Calu3 (cell line): ENCODE measurements around the gene PIK3R6. TPM values are rescaled to one million over a fixed set of nuclear protein-coding genes. Genes with fewer than 3 reads are reported as not detected.

Experiments
- Bru-seq: library from RNA; stranded (reverse); fragments of 400-500 nt; gene quantifications from one replicate; lab custom pipeline; 2021; lab: Mats Ljungman, UMichigan
- BruChase-seq, 2 experiments: library from RNA; stranded (reverse); fragments of 400-500 nt; gene quantifications; one replicate each; lab custom pipeline; 2021; lab: Mats Ljungman, UMichigan
- BruUV-seq: library from RNA; stranded (reverse); fragments of 400-500 nt; replicated peaks from 2 replicates; lab custom pipeline; 2021; lab: Mats Ljungman, UMichigan
- CTCF ChIA-PET: fragments of 300-600 bp; sonication (Branson Sonifier 250); formaldehyde crosslinking; loops from one replicate; lab custom pipeline; 2022; ENCODE audit warnings: antibody characterized with exemption; lab: Charles Lee
- DNase-seq: peaks from one replicate; pipeline ENCODE4 v3.0.0; 2022
- H3K27ac Mint-ChIP-seq: one replicate; pipeline ENCODE4 v1.8.0; 2022; ENCODE audit warnings: mixed read lengths; ENCODE audit not compliant: unreplicated experiment
- H3K27me3 Mint-ChIP-seq: one replicate; pipeline ENCODE4 v1.8.0; 2022; ENCODE audit warnings: mixed read lengths; ENCODE audit not compliant: unreplicated experiment
- H3K36me3 Mint-ChIP-seq: one replicate; pipeline ENCODE4 v1.8.0; 2022; ENCODE audit warnings: mild to moderate bottlenecking, moderate library complexity, mixed read lengths; ENCODE audit not compliant: insufficient read depth, unreplicated experiment
- H3K4me1 Mint-ChIP-seq: one replicate; pipeline ENCODE4 v1.8.0; 2022; ENCODE audit warnings: mild to moderate bottlenecking, low read depth, mixed read lengths; ENCODE audit not compliant: unreplicated experiment
- H3K4me3 Mint-ChIP-seq: one replicate; pipeline ENCODE4 v1.8.0; 2022; ENCODE audit warnings: mild to moderate bottlenecking, low read depth, moderate library complexity, mixed read lengths; ENCODE audit not compliant: unreplicated experiment
- H3K9me3 Mint-ChIP-seq: one replicate; pipeline ENCODE4 v1.8.0; 2022; ENCODE audit warnings: low read depth, mixed read lengths; ENCODE audit not compliant: unreplicated experiment
- intact Hi-C: fragments of 100-400 bp; cut with micrococcal nuclease; formaldehyde crosslinking; loops from one replicate; pipeline ENCODE4 v1.10.0; 2022; ENCODE audit not compliant: unreplicated experiment
- long read RNA-seq: library from polyadenylated mRNA; stranded (forward); transcript quantifications from one replicate; pipeline ENCODE4 v2.0.0, GENCODE V29; 2022
- total RNA-seq: library from RNA; stranded (reverse); gene quantifications from 2 replicates; pipeline ENCODE4 v1.2.3, GENCODE V29; 2022
- TF ChIP-seq, protein P1 (sequence below): fragments of 200-600 bp; IDR thresholded peaks from one replicate; pipeline ENCODE4 v1.8.0; 2022; ENCODE audit warnings: antibody characterized with exemption; ENCODE audit not compliant: unreplicated experiment

Gene PIK3R6, protein sequence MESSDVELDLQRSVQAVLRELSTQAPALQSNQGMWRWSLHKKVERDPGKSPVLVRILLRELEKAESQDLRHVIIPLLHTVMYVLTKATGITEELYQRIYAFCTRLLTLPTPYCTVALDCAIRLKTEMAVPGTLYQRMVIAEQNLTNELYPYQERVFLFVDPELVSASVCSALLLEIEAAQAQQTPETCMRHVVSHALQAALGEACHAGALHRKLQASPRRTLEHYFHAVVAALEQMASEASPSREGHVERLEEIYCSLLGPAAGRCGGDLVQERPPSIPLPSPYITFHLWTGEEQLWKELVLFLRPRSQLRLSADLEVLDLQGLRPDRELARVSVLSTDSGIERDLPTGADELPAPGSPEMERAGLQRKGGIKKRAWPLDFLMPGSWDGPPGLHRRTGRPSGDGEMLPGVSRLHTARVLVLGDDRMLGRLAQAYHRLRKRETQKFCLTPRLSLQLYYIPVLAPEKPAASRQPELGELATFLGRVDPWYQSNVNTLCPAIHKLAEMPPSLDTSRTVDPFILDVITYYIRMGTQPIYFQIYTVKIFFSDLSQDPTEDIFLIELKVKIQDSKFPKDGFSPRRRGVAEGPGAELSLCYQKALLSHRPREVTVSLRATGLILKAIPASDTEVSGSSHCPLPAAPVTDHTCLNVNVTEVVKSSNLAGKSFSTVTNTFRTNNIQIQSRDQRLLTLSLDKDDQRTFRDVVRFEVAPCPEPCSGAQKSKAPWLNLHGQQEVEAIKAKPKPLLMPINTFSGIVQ
- not detected in 2 replicates for total RNA-seq
- not detected for Bru-seq, nascent RNA
- not detected for BruChase-seq, experiment 1, labeled RNA remaining after a 6-hour chase
- not detected for BruChase-seq, experiment 2, labeled RNA remaining after a 2-hour chase
- long read RNA-seq: 0 reads

DNA sequence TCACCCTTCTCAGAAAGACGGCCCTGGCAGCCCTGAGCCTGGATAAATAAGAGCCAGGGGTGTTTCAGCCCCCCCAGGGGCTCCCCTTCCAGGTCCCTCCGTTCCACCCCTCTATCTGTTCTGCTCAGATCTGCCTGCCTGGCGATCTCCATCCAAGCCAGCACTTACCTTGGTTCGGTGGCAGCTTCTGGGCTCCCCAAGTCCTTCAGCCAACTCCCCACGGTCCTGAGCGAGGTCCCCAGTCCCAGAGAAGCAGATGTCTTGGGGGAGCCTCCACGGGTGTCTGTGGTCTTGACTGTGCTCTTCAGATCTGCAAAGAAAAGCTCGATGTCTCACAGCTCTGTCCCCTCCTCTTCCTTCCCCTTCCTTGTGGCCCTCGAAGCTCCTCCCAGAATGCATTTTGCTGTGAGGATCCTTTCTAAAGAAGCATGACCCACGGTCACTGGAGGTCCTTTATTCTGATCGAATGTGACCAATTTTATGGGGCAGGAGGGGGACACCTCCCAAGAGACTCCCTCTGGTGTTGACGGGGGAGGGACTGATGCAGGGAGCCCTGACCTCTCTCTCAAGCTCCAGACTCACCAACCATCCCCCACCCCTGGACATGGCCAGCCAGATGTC lies at the start of gene PIK3R6:
Gene PIK3R6 (minus strand): TSS at position 314 of the 621 bp plus-strand sequence. CDS start 17,880 bp downstream, outside the sequence.
- TF ChIP-seq, protein P1, sequence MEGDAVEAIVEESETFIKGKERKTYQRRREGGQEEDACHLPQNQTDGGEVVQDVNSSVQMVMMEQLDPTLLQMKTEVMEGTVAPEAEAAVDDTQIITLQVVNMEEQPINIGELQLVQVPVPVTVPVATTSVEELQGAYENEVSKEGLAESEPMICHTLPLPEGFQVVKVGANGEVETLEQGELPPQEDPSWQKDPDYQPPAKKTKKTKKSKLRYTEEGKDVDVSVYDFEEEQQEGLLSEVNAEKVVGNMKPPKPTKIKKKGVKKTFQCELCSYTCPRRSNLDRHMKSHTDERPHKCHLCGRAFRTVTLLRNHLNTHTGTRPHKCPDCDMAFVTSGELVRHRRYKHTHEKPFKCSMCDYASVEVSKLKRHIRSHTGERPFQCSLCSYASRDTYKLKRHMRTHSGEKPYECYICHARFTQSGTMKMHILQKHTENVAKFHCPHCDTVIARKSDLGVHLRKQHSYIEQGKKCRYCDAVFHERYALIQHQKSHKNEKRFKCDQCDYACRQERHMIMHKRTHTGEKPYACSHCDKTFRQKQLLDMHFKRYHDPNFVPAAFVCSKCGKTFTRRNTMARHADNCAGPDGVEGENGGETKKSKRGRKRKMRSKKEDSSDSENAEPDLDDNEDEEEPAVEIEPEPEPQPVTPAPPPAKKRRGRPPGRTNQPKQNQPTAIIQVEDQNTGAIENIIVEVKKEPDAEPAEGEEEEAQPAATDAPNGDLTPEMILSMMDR: no peak
- H3K27me3 Mint-ChIP-seq: peaks cover 82% of the 10 kb centered on the region
- H3K36me3 Mint-ChIP-seq: no peaks in the 10 kb centered on the region
- no peak for DNase-seq
- no peaks in the 10 kb centered on the region for H3K4me1 Mint-ChIP-seq
- no peaks in the 10 kb centered on the region for H3K9me3 Mint-ChIP-seq
- no peak within 1 kb of the TSS for H3K4me3 Mint-ChIP-seq
- H3K27ac Mint-ChIP-seq: no peak within 1 kb of the TSS
- no TSS peak for BruUV-seq
- CTCF ChIA-PET: interaction anchor here (0.6 kb wide), 1 partner anchor 17 kb away, joined by 3 read pairs; no protein-coding TSS in a partner anchor
- intact Hi-C loops: no loop called here

DNA sequence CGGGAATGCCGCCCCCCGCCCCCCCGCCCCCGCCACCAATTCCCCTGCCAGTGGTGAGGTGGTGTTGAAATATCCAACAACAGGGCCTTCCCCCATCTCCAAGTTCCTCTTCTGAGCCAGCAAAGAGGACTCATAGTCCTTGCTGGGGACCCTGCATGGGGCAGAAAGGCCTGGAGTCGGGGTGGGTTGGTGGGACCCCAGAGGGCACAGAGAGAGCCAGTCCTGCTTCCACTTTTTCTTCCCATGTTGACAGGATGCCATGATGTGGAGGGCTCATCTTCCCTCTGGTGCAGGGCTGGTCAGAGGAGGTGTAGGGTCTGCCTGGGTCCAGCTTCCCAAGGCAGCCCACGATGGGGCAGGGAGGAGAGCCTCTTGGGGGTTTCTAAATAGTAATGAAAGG lies 49.0 kb upstream of the PIK3R6 start:
- Mint-ChIP-seq H3K27me3 (peaks cover 29% of the 10 kb centered on the region), H3K36me3 (no peaks in the 10 kb centered on the region), H3K4me1 (no peaks in the 10 kb centered on the region), H3K27ac (no peak overlapping the region), H3K4me3 (no peak overlapping the region), H3K9me3 (no peaks in the 10 kb centered on the region)
- DNase-seq: no peak
- intact Hi-C loops: no loop called here
- no TSS peak for BruUV-seq
- CTCF ChIA-PET: no interaction called here
- TF ChIP-seq, protein P1: no peak

DNA sequence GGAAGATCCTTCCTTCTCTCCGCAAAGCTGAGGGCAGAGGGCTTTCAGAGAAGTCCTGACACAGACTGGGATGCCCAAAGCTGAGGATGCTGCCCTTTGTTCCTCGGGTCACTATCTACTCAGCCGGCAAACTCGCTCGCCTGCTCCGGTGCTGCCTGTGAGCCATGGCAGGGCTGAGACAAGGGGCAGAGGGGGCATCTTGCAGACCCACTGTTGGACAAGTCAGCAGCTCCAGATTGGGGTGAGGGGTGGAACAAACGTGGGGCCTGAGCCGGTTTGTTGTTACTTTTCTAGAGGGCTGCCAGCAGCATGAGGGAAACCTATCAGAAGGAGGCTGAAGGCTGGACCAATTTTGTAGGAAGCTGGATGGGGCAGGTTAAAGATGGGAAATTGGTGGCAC lies 47.1 kb upstream of the PIK3R6 start:
- Mint-ChIP-seq H3K9me3 (no peaks in the 10 kb centered on the region), H3K27me3 (peaks cover 48% of the 10 kb centered on the region), H3K4me3 (no peak overlapping the region), H3K36me3 (no peaks in the 10 kb centered on the region), H3K27ac (no peak overlapping the region), H3K4me1 (no peaks in the 10 kb centered on the region)
- intact Hi-C loops: no loop called here
- CTCF ChIA-PET: no interaction called here
- TF ChIP-seq, protein P1: no peak
- no peak for DNase-seq
- BruUV-seq: no TSS peak

DNA sequence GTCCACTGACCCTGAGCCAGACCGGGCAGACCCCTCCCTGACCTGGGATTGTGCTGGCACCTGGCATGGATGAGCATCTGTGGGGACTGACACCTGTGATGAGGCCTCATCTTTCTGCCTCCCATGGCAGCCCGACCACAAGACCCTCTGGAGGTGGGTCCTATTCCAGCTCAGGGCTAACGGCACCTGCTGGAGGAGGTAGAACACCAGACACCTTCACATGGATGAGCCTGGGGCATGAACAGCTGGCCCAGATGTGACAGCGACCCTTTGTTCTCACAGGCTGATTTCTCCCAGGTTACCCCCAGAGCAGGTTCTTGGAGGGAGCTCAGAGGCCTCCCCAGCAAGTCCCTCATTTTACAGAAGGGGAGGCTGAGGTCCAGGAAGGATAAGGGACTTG lies 46.4 kb upstream of the PIK3R6 start:
- Mint-ChIP-seq H3K4me3 (no peak overlapping the region), H3K4me1 (no peaks in the 10 kb centered on the region), H3K27ac (no peak overlapping the region), H3K9me3 (no peaks in the 10 kb centered on the region), H3K27me3 (peaks cover 54% of the 10 kb centered on the region), H3K36me3 (no peaks in the 10 kb centered on the region)
- TF ChIP-seq, protein P1: no peak
- no TSS peak for BruUV-seq
- CTCF ChIA-PET: no interaction called here
- DNase-seq: no peak
- intact Hi-C loops: no loop called here
